DND-41 (cell line): ENCODE results near the gene ZCCHC24.

Experiments
- ATAC-seq: fragments of 200-7000 bp; cut with Tn5 transposase; 3 replicates; pipeline ENCODE4 v1.9.1; 2021; ENCODE audit warnings: low read depth; ENCODE audit not compliant: insufficient read depth
- DNase-seq: peaks from one replicate; pipeline ENCODE4 v3.0.0-alpha.2; 2020
- H2AFZ ChIP-seq: 2 replicates; pipeline ENCODE4 v1.6.0; 2012; ENCODE audit warnings: low read depth, low read length
- H3K27ac ChIP-seq: 2 replicates; pipeline ENCODE4 v1.5.1; 2012; ENCODE audit warnings: low read length, inconsistent platforms
- H3K27me3 ChIP-seq: fragments of 200-600 bp; sonication (generic); 2 replicates; pipeline ENCODE4 v1.6.0; 2012; ENCODE audit warnings: low read length, mild to moderate bottlenecking, inconsistent platforms; ENCODE audit not compliant: insufficient read depth, poor library complexity
- H3K36me3 ChIP-seq: 2 replicates; pipeline ENCODE4 v1.5.1; 2012; ENCODE audit warnings: low read length, inconsistent platforms; ENCODE audit not compliant: insufficient read depth
- H3K4me1 ChIP-seq: 2 replicates; pipeline ENCODE4 v1.5.1; 2012; ENCODE audit warnings: mild to moderate bottlenecking, low read length; ENCODE audit not compliant: insufficient read depth
- H3K4me2 ChIP-seq: 2 replicates; pipeline ENCODE4 v1.6.0; 2012; ENCODE audit warnings: mild to moderate bottlenecking, moderate library complexity, low read length, inconsistent platforms; ENCODE audit not compliant: insufficient read depth
- H3K4me3 ChIP-seq, 2 experiments: fragments of 200-600 bp in 1 of 2; shearing (Covaris generic) in 1 of 2; 2 replicates each; pipeline ENCODE4 v1.5.1; 2012 to 2016; ENCODE audit warnings: inconsistent platforms in 2 of 2, low read length in 2 of 2, mild to moderate bottlenecking in 2 of 2, low read depth in 1 of 2, moderate library complexity in 1 of 2
- H3K79me2 ChIP-seq: 2 replicates; pipeline ENCODE4 v1.6.0; 2012; ENCODE audit warnings: low read length, inconsistent platforms; ENCODE audit not compliant: insufficient read depth
- H3K9ac ChIP-seq: 2 replicates; pipeline ENCODE4 v1.6.0; 2012; ENCODE audit warnings: low read depth, mild to moderate bottlenecking, inconsistent platforms, low read length, moderate library complexity
- H3K9me3 ChIP-seq: 2 replicates; pipeline ENCODE4 v1.5.1; 2012; ENCODE audit warnings: low read length, moderate library complexity, mild to moderate bottlenecking, inconsistent platforms; ENCODE audit not compliant: insufficient read depth, severe bottlenecking
- H4K20me1 ChIP-seq: 2 replicates; pipeline ENCODE4 v1.6.0; 2012; ENCODE audit warnings: low read length; ENCODE audit not compliant: insufficient read depth
- CTCF ChIP-seq: IDR thresholded peaks from 2 replicates; pipeline ENCODE4 v1.5.1; 2012; ENCODE audit warnings: borderline replicate concordance, low read length, moderate library complexity, mild to moderate bottlenecking; ENCODE audit not compliant: poor library complexity, severe bottlenecking; ENCODE audit errors: extremely low read depth
- EZH2 ChIP-seq: IDR thresholded peaks from 3 replicates; pipeline ENCODE4 v1.6.1; 2012; ENCODE audit warnings: borderline replicate concordance, low read depth, mild to moderate bottlenecking, moderate library complexity, low read length, inconsistent platforms; ENCODE audit not compliant: severe bottlenecking

Gene ZCCHC24

GRCh38 chr10:79398642-79399041 lies 46.8 kb downstream of the ZCCHC24 start:
- TF ChIP-seq EZH2 (no peak), CTCF (no peak)
- Histone ChIP-seq H4K20me1 (peaks cover 5% of the 10 kb centered on the region), H3K79me2 (no peaks in the 10 kb centered on the region), H3K4me3 (no peak overlapping the region), H3K4me2 (no peak overlapping the region), H3K27ac (no peak overlapping the region), H3K27me3 (no peaks in the 10 kb centered on the region), H3K9me3 (no peaks in the 10 kb centered on the region), H2AFZ (no peak overlapping the region), H3K4me1 (no peaks in the 10 kb centered on the region), H3K9ac (no peak overlapping the region), H3K36me3 (no peaks in the 10 kb centered on the region)
- ATAC-seq = no peak
- DNase-seq = no peak

DNA sequence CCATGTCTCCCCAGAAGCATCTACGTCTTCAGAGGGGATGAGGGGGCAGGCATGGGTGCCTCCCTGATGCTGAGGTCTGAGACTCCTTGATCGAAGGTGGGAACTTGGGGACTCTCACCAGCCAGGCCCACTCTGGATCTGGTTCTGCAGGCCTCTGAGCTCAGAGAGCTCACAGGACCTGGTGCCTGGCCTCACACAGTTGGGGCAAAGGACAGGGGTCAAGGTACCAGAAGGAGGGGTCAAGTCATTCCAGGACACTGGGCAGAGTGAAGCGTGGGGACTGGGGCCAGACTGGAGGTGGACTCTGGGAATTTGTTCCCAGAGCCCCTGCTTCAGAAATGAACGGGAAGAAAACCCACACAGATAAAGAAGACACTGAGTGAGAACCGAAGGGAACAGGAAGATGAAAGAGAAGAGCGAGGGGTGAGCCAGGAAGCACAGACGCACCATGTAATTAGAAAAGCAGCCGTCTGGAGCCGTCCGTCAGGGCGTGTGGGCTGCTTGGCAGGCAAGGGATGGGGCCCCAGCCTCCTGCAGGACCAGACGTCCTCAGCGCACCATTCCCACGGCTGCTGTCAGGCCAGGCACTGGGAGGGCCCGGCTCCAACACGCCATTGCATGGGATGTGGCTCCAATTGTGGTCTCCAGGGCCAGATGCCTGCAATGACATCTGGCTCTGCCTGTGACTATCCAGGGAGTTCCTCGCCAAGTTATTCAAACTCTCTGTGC lies 47.7 kb downstream of the ZCCHC24 start:
- Histone ChIP-seq H3K27me3 (no peaks in the 10 kb centered on the region), H3K9me3 (no peaks in the 10 kb centered on the region), H3K9ac (no peak overlapping the region), H4K20me1 (peaks cover 5% of the 10 kb centered on the region), H3K79me2 (no peaks in the 10 kb centered on the region), H3K4me1 (no peaks in the 10 kb centered on the region), H3K27ac (no peak overlapping the region), H3K36me3 (no peaks in the 10 kb centered on the region), H3K4me3 (no peak overlapping the region), H3K4me2 (no peak overlapping the region), H2AFZ (no peak overlapping the region)
- DNase-seq = no peak
- no peak for TF ChIP-seq CTCF
- TF ChIP-seq EZH2 = no peak
- ATAC-seq = no peak

GRCh38 chr10:79397051-79397450 lies 48.4 kb downstream of the ZCCHC24 start:
- Histone ChIP-seq H3K9ac (no peak overlapping the region), H3K4me2 (no peak overlapping the region), H3K79me2 (no peaks in the 10 kb centered on the region), H3K4me1 (no peaks in the 10 kb centered on the region), H3K27ac (no peak overlapping the region), H4K20me1 (peaks cover 5% of the 10 kb centered on the region), H2AFZ (no peak overlapping the region), H3K27me3 (no peaks in the 10 kb centered on the region), H3K36me3 (no peaks in the 10 kb centered on the region), H3K9me3 (no peaks in the 10 kb centered on the region), H3K4me3 (no peak overlapping the region)
- TF ChIP-seq CTCF = no peak
- TF ChIP-seq EZH2 = no peak
- ATAC-seq (no peak), DNase-seq (no peak)
